Sigmoid colon (tissue), 4 donors: ENCODE measurements around the gene DARS2.

ENCODE experiments used
- CTCF ChIP-seq, 4 experiments: fragments of 450-650 bp in 3 of 4; fragments of 200-600 bp in 1 of 4; IDR thresholded peaks; one replicate each; pipeline ENCODE4 v1.5.1; 2016 to 2019; ENCODE audit warnings: antibody characterized with exemption in 4 of 4, mild to moderate bottlenecking in 3 of 4, moderate library complexity in 2 of 4
- EP300 ChIP-seq, 4 donors: sonication (generic); formaldehyde crosslinking; IDR thresholded peaks; one replicate each; pipeline ENCODE4 v1.6.1; 2017; ENCODE audit warnings: antibody characterized with exemption in 4 of 4
- POLR2AphosphoS5 ChIP-seq, 4 donors: sonication (generic); formaldehyde crosslinking; IDR thresholded peaks; one replicate each; pipeline ENCODE4 v1.6.1; 2017; ENCODE audit warnings: antibody characterized with exemption in 4 of 4

GRCh38 chr1:173779936-173780335 lies 44.5 kb upstream of the DARS2 start:
- TF ChIP-seq CTCF (IDR thresholded peaks at IDR 0.05) (no peak), POLR2AphosphoS5 (IDR thresholded peaks at IDR 0.05) (no peak), EP300 (IDR thresholded peaks at IDR 0.05) (no peak)
